Calu3 (cell line): ENCODE measurements around the gene SCUBE2. TPM values are rescaled to one million over a fixed set of nuclear protein-coding genes. Genes with fewer than 3 reads are reported as not detected.

Source experiments
- BruUV-seq: library from RNA; stranded (reverse); fragments of 400-500 nt; replicated peaks from 2 replicates; lab custom pipeline; 2021; lab: Mats Ljungman, UMichigan
- CTCF ChIA-PET: fragments of 300-600 bp; sonication (Branson Sonifier 250); formaldehyde crosslinking; loops from one replicate; lab custom pipeline; 2022; ENCODE audit warnings: antibody characterized with exemption; lab: Charles Lee
- DNase-seq: peaks from one replicate; pipeline ENCODE4 v3.0.0; 2022
- H3K27ac Mint-ChIP-seq: one replicate; pipeline ENCODE4 v1.8.0; 2022; ENCODE audit warnings: mixed read lengths; ENCODE audit not compliant: unreplicated experiment
- H3K27me3 Mint-ChIP-seq: one replicate; pipeline ENCODE4 v1.8.0; 2022; ENCODE audit warnings: mixed read lengths; ENCODE audit not compliant: unreplicated experiment
- H3K36me3 Mint-ChIP-seq: one replicate; pipeline ENCODE4 v1.8.0; 2022; ENCODE audit warnings: mild to moderate bottlenecking, moderate library complexity, mixed read lengths; ENCODE audit not compliant: insufficient read depth, unreplicated experiment
- H3K4me1 Mint-ChIP-seq: one replicate; pipeline ENCODE4 v1.8.0; 2022; ENCODE audit warnings: mild to moderate bottlenecking, low read depth, mixed read lengths; ENCODE audit not compliant: unreplicated experiment
- H3K4me3 Mint-ChIP-seq: one replicate; pipeline ENCODE4 v1.8.0; 2022; ENCODE audit warnings: mild to moderate bottlenecking, low read depth, moderate library complexity, mixed read lengths; ENCODE audit not compliant: unreplicated experiment
- H3K9me3 Mint-ChIP-seq: one replicate; pipeline ENCODE4 v1.8.0; 2022; ENCODE audit warnings: low read depth, mixed read lengths; ENCODE audit not compliant: unreplicated experiment
- CTCF ChIP-seq: fragments of 200-600 bp; IDR thresholded peaks from one replicate; pipeline ENCODE4 v1.8.0; 2022; ENCODE audit warnings: antibody characterized with exemption; ENCODE audit not compliant: unreplicated experiment
- intact Hi-C: fragments of 100-400 bp; cut with micrococcal nuclease; formaldehyde crosslinking; loops from one replicate; pipeline ENCODE4 v1.10.0; 2022; ENCODE audit not compliant: unreplicated experiment
- total RNA-seq: library from RNA; stranded (reverse); gene quantifications from 2 replicates; pipeline ENCODE4 v1.2.3, GENCODE V29; 2022

SCUBE2 gene
- total RNA-seq, 1 experiment from 2014 or later = not detected

- Mint-ChIP-seq H3K4me3 (no peak overlapping the region), H3K27me3 (peaks cover 46% of the 10 kb centered on the region), H3K9me3 (no peaks in the 10 kb centered on the region), H3K27ac (no peak overlapping the region), H3K36me3 (no peaks in the 10 kb centered on the region), H3K4me1 (no peaks in the 10 kb centered on the region)
- intact Hi-C loops = no loop called here
- TF ChIP-seq CTCF = no peak
- BruUV-seq = no TSS peak
- CTCF ChIA-PET = interaction anchor here (0.6 to 1.4 kb wide), 3 partner anchors 13 to 288 kb away, joined by 3 to 4 read pairs (median 3); no protein-coding TSS in a partner anchor
- DNase-seq = no peak
These were observed 62.8 kb downstream of the SCUBE2 start for GRCh38 chr11:9028581-9028980.

GRCh38 chr11:9025101-9025850 is 66.1 kb downstream of the SCUBE2 start:
- CTCF ChIA-PET = no interaction called here
- no peaks in the 10 kb centered on the region for H3K9me3 Mint-ChIP-seq
- H3K27me3 Mint-ChIP-seq = peaks cover 67% of the 10 kb centered on the region
- intact Hi-C loops = no loop called here
- H3K27ac Mint-ChIP-seq = no peak overlapping the region
- no peaks in the 10 kb centered on the region for H3K4me1 Mint-ChIP-seq
- H3K4me3 Mint-ChIP-seq = no peak overlapping the region
- H3K36me3 Mint-ChIP-seq = no peaks in the 10 kb centered on the region
- no TSS peak for BruUV-seq
- DNase-seq = no peak
- no peak for TF ChIP-seq CTCF

GRCh38 chr11:9022961-9023680 is 68.3 kb downstream of the SCUBE2 start:
- no TSS peak for BruUV-seq
- Mint-ChIP-seq H3K4me1 (no peaks in the 10 kb centered on the region), H3K36me3 (no peaks in the 10 kb centered on the region), H3K9me3 (no peaks in the 10 kb centered on the region), H3K27me3 (peaks cover 58% of the 10 kb centered on the region), H3K4me3 (no peak overlapping the region), H3K27ac (no peak overlapping the region)
- no peak for TF ChIP-seq CTCF
- DNase-seq = no peak
- intact Hi-C loops = no loop called here
- CTCF ChIA-PET = no interaction called here

GRCh38 chr11:9020916-9021315 is 70.5 kb downstream of the SCUBE2 start:
- intact Hi-C loops = no loop called here
- no TSS peak for BruUV-seq
- Mint-ChIP-seq H3K4me3 (no peak overlapping the region), H3K4me1 (no peaks in the 10 kb centered on the region), H3K27ac (no peak overlapping the region), H3K36me3 (no peaks in the 10 kb centered on the region), H3K9me3 (no peaks in the 10 kb centered on the region), H3K27me3 (peaks cover 61% of the 10 kb centered on the region)
- CTCF ChIA-PET = no interaction called here
- TF ChIP-seq CTCF = no peak
- no peak for DNase-seq
